ENCODE results near the gene ZBTB20.
"Not testable (repeated sequence)": the region's sequence is repeated elsewhere in the genome, so short reads cannot be mapped to it uniquely, and the experiment has no call there.

ZBTB20 gene

GRCh38 chr3:114831861-114832260 lies 315.2 kb downstream of the ZBTB20 start:
- no peak for DNase-seq (ENCODE audit: low read depth)

- no peak for DNase-seq (ENCODE audit: low read depth)
Observed at GRCh38 chr3:114830652-114831051, 316.4 kb downstream of the ZBTB20 start.

- no peak for DNase-seq (ENCODE audit: low read depth)
Observed at GRCh38 chr3:114829783-114830182, 317.3 kb downstream of the ZBTB20 start.

- DNase-seq (ENCODE audit: low read depth) = no peak
Observed at GRCh38 chr3:114827495-114827894, 319.6 kb downstream of the ZBTB20 start.

- DNase-seq (ENCODE audit: low read depth) = no peak
Observed at GRCh38 chr3:114824014-114824413, 323.1 kb downstream of the ZBTB20 start.

GRCh38 chr3:114823061-114823460 lies 324.0 kb downstream of the ZBTB20 start:
- no peak for DNase-seq (ENCODE audit: low read depth)

GRCh38 chr3:114816052-114816451 lies 331.0 kb downstream of the ZBTB20 start:
- DNase-seq (ENCODE audit: low read depth) = no peak

- DNase-seq (ENCODE audit: low read depth) = not testable (repeated sequence)
Observed at GRCh38 chr3:114812541-114813238, 334.4 kb downstream of the ZBTB20 start.

GRCh38 chr3:114809668-114810413 lies 337.2 kb downstream of the ZBTB20 start:
- no peak for DNase-seq (ENCODE audit: low read depth)

- no peak for DNase-seq (ENCODE audit: low read depth)
Observed at GRCh38 chr3:114804099-114804498, 343.0 kb downstream of the ZBTB20 start.

- DNase-seq (ENCODE audit: low read depth) = no peak
Observed at GRCh38 chr3:114803042-114803695, 343.9 kb downstream of the ZBTB20 start.

GRCh38 chr3:114800272-114801031 lies 346.6 kb downstream of the ZBTB20 start:
- no peak for DNase-seq (ENCODE audit: low read depth)

- no peak for DNase-seq (ENCODE audit: low read depth)
Observed at GRCh38 chr3:114799816-114800215, 347.3 kb downstream of the ZBTB20 start.

- no peak for DNase-seq (ENCODE audit: low read depth)
Observed at GRCh38 chr3:114796796-114797195, 350.3 kb downstream of the ZBTB20 start.

- no peak for DNase-seq (ENCODE audit: low read depth)
Observed at GRCh38 chr3:114794894-114795630, 352.0 kb downstream of the ZBTB20 start.

GRCh38 chr3:114792159-114792918 lies 354.7 kb downstream of the ZBTB20 start:
- DNase-seq (ENCODE audit: low read depth) = no peak

- no peak for DNase-seq (ENCODE audit: low read depth)
Observed at GRCh38 chr3:114790752-114791151, 356.3 kb downstream of the ZBTB20 start.

GRCh38 chr3:114789803-114790202 lies 357.3 kb downstream of the ZBTB20 start:
- no peak for DNase-seq (ENCODE audit: low read depth)

GRCh38 chr3:114775395-114775794 lies 371.7 kb downstream of the ZBTB20 start:
- no peak for DNase-seq (ENCODE audit: low read depth)

- DNase-seq (ENCODE audit: low read depth) = no peak
Observed at GRCh38 chr3:114770874-114771273, 376.2 kb downstream of the ZBTB20 start.

GRCh38 chr3:114764056-114764492 lies 383.0 kb downstream of the ZBTB20 start:
- DNase-seq (ENCODE audit: low read depth) = no peak
